Peyer's patch (tissue), 4 donors: ENCODE measurements around the gene CFL2. TPM values are rescaled to one million over a fixed set of nuclear protein-coding genes. Genes with fewer than 3 reads are reported as not detected.

Experiments used
- DNase-seq, 3 donors: peaks; one replicate each; pipeline ENCODE4 v3.0.0-alpha.2; 2017 to 2019
- H3K27ac ChIP-seq, 4 donors: fragments of 200-600 bp; sonication (generic); one replicate each; pipeline ENCODE4 v1.5.1; 2016 to 2019
- H3K27me3 ChIP-seq, 2 donors: fragments of 200-600 bp; sonication (generic); one replicate each; pipeline ENCODE4 v1.5.1; 2019
- H3K36me3 ChIP-seq, 3 donors: fragments of 200-600 bp; sonication (generic); one replicate each; pipeline ENCODE4 v1.5.1; 2016 to 2019
- H3K4me1 ChIP-seq, 4 donors: fragments of 200-600 bp; sonication (generic); one replicate each; pipeline ENCODE4 v1.5.1; 2016 to 2019
- H3K4me3 ChIP-seq, 4 donors: fragments of 200-600 bp; sonication (generic); 1 replicate in 3 of 4; 2 replicates in 1 of 4; pipeline ENCODE4 v1.5.1; 2016 to 2019; ENCODE audit warnings: mild to moderate bottlenecking in 1 of 4
- H3K9me3 ChIP-seq, 4 donors: fragments of 200-600 bp; sonication (generic); one replicate each; pipeline ENCODE4 v1.5.1; 2016 to 2019; ENCODE audit warnings: mild to moderate bottlenecking in 1 of 4
- CTCF ChIP-seq, 6 experiments: fragments of 450-650 bp in 4 of 6; fragments of 200-600 bp in 2 of 6; sonication (generic) in 1 of 6; IDR thresholded peaks; one replicate each; pipeline ENCODE4 v1.5.1; 2017 to 2019; ENCODE audit warnings: antibody characterized with exemption in 6 of 6, mild to moderate bottlenecking in 3 of 6, moderate library complexity in 1 of 6
- POLR2A ChIP-seq, 2 donors: fragments of 450-650 bp; IDR thresholded peaks; one replicate each; pipeline ENCODE4 v1.5.1; 2017; ENCODE audit warnings: antibody characterized with exemption in 2 of 2, mild to moderate bottlenecking in 2 of 2, moderate library complexity in 2 of 2
- total RNA-seq, 4 donors: library from RNA; depleted of rRNA; stranded (reverse); fragments of >200 nt; gene quantifications; one replicate each; pipeline ENCODE4 v1.1.0, GENCODE V29; 2016

CFL2 gene
- total RNA-seq, 4 donors from 2014 or later: 5.2 to 15.8 (median 11.5) TPM

GRCh38 chr14:34713681-34714319 is 593 bp downstream of the CFL2 start:
- H3K4me1 ChIP-seq: peaks cover 0 to 9% (median 0%) of the 10 kb centered on the region in 4 donors
- peak in 2 of 3 donors; percentile 53 to 56 for DNase-seq

GRCh38 chr14:34713122-34713680 is 1.2 kb downstream of the CFL2 start:
- no peaks in the 10 kb centered on the region for H3K36me3 ChIP-seq
- peak overlapping the region; percentile 81 to 96 (median 95) for H3K27ac ChIP-seq
- H3K27me3 ChIP-seq: no peaks in the 10 kb centered on the region
- H3K9me3 ChIP-seq: no peaks in the 10 kb centered on the region
- TF ChIP-seq CTCF (IDR thresholded peaks at IDR 0.05): no peak
- no peak for TF ChIP-seq POLR2A (IDR thresholded peaks at IDR 0.05)
- H3K4me1 ChIP-seq: peaks cover 0 to 9% (median 0%) of the 10 kb centered on the region in 4 donors
- no peak for DNase-seq
- peak overlapping the region; percentile 83 to 99 (median 90) for H3K4me3 ChIP-seq

More at GRCh38 chr14:34713681-34714319, 593 bp downstream of the CFL2 start:
- no peaks in the 10 kb centered on the region for H3K27me3 ChIP-seq
- H3K9me3 ChIP-seq: no peaks in the 10 kb centered on the region
- H3K36me3 ChIP-seq: no peaks in the 10 kb centered on the region
- no peak for TF ChIP-seq POLR2A (IDR thresholded peaks at IDR 0.05)
- H3K4me3 ChIP-seq: peak overlapping the region; percentile 83 to 99 (median 90)
- peak overlapping the region; percentile 81 to 96 (median 95) for H3K27ac ChIP-seq

GRCh38 chr14:34711796-34712712 is 2.3 kb downstream of the CFL2 start:
- Histone ChIP-seq H3K9me3 (no peaks in the 10 kb centered on the region), H3K4me3 (peak overlapping the region in 1 of 4 donors; percentile 88), H3K4me1 (peaks cover 0 to 9% (median 0%) of the 10 kb centered on the region in 4 donors), H3K36me3 (no peaks in the 10 kb centered on the region), H3K27ac (peak overlapping the region in 1 of 4 donors; percentile 53), H3K27me3 (no peaks in the 10 kb centered on the region)
- TF ChIP-seq CTCF (IDR thresholded peaks at IDR 0.05): no peak
- TF ChIP-seq POLR2A (IDR thresholded peaks at IDR 0.05): no peak
- DNase-seq: no peak

- H3K4me1 ChIP-seq: peaks cover 0 to 9% (median 0%) of the 10 kb centered on the region in 4 donors
- H3K36me3 ChIP-seq: no peaks in the 10 kb centered on the region
- no peak for TF ChIP-seq CTCF (IDR thresholded peaks at IDR 0.05)
- TF ChIP-seq POLR2A (IDR thresholded peaks at IDR 0.05): no peak
- no peak for DNase-seq
- no peaks in the 10 kb centered on the region for H3K27me3 ChIP-seq
- no peaks in the 10 kb centered on the region for H3K9me3 ChIP-seq
- H3K27ac ChIP-seq: peak overlapping the region in 1 of 4 donors; percentile 53
- H3K4me3 ChIP-seq: no peak overlapping the region
Observed at GRCh38 chr14:34711169-34711568, 3.2 kb downstream of the CFL2 start.

- TF ChIP-seq POLR2A (IDR thresholded peaks at IDR 0.05) (no peak), CTCF (IDR thresholded peaks at IDR 0.05) (no peak)
- Histone ChIP-seq H3K4me3 (no peak overlapping the region), H3K9me3 (no peaks in the 10 kb centered on the region), H3K4me1 (peaks cover 0 to 9% (median 0%) of the 10 kb centered on the region in 4 donors), H3K27ac (peak overlapping the region in 1 of 4 donors; percentile 53), H3K27me3 (no peaks in the 10 kb centered on the region), H3K36me3 (no peaks in the 10 kb centered on the region)
- no peak for DNase-seq
Observed at GRCh38 chr14:34710744-34711143, 3.6 kb downstream of the CFL2 start.
